ENCODE measurements around the gene KLK14.

The KLK14 gene

DNA sequence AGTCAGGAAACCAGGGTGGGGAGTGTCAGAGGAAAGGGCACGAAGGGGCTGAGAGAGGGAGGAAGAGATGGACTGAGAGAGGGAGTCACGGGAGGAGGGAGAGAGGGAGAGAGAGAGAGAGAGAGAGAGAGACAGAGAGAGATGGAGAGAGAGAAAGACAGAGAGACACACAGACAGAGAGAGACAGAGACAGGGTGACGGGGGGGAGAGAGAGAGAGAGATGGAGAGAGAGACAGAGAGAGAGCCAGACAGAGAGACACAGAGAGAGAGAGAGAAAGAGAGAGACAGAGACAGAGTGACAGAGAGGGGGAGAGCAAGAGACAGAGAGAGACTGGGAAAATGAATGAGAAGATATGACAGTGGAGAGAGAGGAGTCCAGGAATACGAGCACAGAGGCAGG, 494 bp upstream of the KLK14 start:
- no peak for DNase-seq

DNA sequence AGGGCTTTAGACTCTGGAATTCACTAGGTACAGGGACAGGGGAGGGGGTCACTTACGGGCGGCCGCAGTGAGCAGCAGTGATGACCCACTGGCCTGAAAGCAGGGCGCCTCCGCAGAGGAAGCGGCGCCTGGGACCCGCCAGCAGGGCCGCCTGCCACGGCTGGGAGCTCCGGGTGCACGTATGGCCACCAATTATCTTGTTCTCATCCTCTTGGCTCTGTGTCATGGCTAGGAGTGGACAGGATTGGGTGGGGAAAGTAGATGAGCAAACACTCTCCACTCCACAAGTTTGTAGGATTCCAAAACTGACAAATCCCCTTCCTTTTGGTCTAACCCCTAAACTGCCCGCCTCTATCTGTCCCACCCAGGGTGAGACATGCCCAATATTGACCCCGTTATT, 1.2 kb downstream of the KLK14 start:
- DNase-seq: no peak

DNA sequence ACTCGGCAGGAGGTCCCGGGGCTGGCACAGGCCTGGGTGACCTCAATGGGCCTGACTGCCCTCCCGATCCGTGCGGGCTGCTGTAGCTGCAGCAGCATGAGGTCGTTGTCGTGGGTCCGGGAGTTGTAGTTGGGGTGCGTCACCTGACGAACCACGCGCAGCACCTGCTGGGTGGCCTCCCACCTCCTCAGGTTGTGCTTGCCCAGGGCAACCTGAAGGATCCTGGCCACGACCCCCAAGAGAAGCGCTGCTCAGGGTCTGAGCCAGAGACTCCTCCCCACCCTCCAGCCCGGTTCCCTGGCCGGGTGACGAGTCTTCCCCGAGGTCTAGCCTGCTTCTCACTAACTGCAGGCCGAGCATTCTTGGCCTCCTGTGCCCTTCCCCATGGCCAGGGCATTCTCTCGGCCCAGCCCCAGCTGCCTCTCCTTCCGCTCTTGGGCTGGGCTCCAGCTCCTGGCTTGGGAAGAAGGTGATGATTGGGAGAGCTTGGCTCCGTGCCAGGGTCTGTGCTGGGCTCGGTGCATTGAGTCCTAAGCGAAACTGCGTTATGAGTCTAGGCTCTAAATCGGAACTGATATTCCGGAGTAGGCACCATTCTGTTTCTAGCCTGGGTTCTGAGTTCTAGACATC, 3.1 kb downstream of the KLK14 start:
- DNase-seq: no peak

DNA sequence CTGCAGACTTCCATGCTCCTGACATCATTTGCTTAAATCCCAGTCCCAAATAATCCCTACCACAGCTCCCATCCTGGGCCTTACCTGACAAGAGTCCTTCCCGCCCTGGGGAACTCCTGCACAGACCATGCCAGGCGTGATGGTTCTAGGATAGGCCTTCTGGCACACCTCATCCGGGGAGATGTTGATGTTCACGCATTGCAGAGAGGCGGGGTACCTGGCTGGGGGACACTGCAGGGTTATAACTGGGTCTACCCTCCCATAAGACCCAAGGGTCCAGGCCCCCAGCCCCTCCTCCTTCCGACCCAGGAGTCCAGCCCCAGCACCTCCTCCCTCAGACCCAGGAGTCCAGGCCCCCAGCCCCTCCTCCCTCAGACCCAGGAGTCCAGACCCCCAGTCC, 4.0 kb downstream of the KLK14 start:
- DNase-seq: no peak

DNA sequence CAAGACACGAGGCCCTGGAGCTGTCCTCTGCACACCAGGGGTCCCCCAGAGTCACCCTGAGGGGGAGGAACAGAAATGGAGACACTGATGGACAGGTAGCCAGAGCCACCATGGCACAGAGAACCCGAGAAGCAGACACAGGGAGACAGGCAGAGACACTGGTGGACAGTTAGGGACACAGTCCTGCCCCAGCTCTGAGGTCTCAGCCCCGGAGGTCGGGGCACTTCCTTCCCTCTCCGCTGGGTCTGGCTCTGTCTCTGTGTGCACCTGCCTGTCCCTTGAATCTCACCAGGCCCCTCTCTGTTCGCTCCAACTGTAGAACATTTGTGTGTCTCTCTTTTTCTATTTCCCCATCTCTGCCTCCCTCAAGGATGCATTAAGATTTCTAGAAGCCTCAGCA, 4.6 kb downstream of the KLK14 start:
- DNase-seq: no peak

DNA sequence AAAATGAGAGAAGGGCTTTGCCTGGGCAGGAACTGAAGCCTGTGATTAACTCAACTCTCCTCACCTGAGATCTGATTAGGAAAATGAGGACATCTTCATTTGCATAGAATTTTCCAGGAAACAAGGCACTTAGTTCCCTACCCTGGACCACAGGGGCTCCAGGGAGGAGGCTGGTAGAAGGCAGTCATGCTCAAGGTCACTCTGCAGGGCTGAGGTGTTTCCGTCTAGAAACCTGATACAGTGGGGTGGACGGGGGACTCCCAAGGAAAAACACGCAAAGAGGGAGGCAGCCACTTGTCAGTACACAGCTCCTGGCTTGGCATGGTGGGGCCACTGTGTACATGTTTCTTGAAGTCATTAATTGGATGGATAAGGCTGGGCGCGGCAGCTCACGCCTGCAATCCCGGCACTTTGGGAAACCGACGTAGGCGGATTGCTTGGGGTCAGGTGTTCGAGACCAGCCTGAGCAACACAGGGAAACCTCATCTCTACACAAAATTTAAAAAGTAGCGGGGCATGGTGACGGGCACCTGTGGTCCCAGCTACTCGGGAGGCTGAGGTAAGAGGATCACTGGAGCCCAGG, 6.0 kb downstream of the KLK14 start:
- DNase-seq: no peak

DNA sequence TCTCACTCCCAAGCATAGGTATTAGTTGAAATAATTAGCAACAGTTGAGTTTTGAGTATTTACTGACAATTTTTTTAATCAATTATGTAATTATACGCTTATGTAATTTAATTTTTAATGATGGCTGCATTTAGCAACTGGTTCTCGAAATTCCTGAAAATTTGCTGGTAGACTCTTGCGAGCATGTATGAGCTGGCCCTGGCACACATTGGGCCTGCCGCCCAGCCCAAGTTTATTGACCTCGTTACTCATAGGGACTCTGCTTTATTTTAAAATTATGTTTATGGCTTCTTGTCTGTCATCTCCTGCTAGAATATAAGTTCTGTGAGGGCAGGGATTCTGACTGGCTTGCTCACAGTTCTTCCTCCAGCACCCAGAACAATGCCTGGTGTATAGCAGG, 6.7 kb downstream of the KLK14 start:
- DNase-seq: no peak

DNA sequence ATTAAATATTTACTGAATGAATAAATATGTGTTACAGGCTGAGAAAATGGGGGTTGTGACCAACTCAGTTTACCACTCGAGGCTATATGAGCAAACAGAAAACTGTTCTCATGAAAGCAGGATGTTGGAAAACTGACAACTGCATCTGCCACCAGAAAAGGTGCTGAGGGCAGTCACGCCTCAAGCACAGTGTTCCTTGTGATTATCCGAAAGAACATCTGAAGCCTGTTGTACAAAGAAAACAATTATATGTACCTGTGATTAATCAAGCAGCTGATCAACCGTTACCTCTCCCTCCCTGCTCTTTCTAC, 11.6 kb downstream of the KLK14 start:
- no peak for DNase-seq

DNA sequence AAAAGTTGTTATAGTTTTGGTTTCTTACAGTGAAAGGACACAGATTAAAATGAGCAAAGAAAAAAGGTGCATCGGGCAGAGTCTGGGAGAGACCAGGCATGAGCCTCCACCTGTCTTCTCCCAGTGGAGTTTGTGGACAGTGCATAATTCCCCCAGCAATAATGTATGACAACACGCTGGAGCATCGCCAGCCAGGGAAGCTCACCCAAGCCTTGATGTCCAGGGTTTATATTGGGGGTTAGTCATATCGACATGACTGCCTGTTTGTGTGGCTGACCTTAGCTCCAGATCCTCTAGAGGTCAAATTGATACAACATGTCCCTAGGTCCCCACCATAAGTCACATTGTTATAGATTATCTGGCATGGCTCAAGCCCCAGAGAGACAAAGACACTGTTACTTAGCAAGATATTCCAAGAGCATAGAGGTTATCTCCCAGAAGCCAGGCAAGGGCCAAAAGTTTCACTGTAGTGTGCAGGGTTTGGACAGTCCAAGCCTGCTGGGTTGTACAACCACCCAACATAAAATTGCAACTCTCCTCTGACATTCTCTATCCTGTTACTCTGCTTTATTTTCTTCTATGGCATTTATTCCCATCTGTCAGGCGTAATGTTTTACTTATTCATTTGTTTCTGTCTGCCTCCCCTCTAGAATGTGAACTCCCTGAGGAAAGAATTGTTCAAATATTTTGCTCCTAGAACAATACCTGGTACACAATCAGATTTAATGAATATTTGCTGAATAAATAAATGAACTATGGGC, 12.2 kb downstream of the KLK14 start:
- no peak for DNase-seq

DNA sequence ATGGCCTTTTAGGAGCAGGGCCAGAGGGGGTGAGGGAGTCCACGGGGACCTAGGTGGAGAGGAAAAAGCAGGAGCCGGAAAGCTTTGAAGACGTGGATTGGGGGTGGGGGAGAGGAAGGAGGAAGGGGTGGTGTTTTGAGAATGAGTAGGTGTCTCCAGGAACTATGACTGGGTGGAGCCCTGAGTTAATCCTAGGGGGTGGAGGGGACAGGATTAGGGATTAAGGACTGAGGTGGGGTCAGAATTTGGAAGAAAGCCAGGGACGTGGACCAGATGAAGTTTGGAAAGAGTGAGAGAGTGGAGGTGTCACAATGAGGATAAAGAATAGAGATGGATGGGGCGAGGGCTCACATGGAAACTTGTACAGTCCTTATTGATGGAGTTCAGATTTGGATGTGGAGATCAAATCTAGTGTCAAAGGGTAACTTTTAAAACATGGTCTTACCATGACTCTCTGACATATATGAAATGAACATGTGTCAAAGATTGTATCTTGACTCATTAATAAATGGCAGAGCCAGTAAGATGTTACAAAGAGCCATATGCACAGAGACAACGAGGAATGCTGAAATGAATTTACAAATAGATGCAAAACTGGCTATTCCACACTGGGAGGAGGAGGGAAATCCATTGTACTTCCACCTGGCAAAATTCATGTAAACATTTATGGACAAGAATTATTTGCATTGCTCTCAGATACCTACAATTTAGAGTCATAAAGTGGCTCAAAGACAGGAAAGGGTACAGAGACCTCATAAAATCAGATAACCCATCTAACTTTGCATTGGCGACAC, 16.1 kb downstream of the KLK14 start:
- DNase-seq: no peak

DNA sequence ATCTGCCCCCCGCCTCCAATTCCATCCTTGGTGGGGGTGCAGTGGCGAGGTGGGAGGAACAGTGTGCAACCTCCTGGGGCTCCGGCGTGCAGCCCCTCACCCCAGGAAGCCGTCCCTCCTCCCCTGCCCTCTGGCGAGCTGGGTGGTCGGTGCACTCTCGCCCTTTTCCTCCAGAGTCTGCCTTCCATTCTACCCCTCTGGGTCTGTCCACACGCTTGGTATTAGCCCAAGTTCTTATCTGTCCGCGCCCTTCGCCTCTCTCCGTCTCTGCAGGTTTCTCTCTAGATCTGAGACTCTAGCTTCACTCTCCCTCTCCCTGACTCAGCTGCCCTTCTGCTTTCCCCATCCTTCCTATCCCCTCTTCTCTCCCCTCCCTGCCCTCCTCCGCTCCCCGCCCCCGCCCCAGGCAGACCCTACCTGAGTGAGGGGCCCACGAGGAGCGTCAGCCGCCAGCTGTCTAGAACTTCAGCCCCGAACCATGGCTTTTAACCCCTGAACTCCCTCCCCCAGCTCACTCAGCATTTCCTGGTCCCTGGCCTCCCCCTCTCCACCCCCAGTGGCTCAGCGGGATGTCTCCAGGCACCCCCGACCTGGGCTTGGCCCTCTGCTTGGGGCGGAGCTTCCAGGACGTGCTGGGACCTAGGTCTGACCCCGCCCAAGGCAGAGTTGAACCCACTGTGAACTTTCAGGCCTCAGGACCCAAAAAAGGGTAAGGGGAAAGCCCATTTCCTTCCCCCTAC, 17.3 kb downstream of the KLK14 start:
- DNase-seq: no peak

DNA sequence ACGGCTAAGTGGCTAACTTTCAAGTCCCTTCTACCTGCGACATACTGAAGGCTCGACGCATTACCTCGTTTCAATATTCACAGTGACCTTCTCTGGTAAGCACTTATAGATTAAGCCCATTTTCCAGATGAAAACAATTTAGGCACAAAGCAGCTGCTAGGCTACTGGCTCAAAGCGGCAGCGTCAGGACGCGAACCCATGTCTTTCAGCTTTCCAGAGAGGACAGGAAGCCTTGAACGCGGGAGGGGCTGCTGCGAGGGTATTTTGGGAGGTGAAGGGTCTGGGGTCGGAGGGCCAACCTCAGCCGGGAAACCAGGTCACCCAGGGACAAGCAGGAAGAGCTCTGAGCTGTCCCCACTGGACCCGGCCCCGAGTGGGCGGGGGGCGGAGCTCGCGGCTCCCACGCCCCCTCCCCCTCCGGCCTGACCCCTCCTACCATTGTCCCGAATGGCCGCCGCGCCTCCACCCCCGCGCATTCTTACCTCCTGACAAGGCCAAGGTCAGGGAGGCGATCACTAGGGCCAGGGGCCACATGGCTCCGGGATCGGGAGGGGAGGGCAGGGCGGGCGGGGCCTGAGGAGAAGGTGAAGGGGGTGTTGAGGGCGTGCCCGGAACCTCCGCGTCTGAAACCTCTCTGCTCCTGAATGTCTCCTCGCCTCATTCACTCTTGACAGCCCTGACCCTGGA, 18.0 kb downstream of the KLK14 start, which contains the start of gene KLK13:
Gene KLK13 (minus strand): TSS at position 559 of the 687 bp plus-strand sequence. CDS start 25 bp downstream, at position 534.
- no peak for DNase-seq

DNA sequence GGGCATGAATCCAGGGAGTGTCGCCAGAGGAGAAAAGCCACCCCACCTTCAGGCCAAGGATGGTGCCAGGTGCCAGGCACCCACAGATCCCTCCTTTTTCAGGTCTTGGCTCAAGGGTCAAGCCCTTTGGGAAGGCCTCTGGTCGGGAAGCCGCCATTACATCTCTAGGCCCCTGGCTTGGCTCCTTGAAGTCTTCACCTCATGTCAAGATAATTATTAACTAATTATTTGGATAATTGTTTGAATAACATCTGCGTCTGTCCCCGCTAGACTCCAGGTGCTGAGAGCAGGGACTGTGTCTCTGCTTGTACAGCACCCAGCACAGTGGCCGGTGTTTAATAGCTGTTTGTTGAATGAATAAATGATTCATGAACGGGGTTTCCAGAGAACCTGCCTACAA, 19.0 kb downstream of the KLK14 start:
- DNase-seq: no peak

DNA sequence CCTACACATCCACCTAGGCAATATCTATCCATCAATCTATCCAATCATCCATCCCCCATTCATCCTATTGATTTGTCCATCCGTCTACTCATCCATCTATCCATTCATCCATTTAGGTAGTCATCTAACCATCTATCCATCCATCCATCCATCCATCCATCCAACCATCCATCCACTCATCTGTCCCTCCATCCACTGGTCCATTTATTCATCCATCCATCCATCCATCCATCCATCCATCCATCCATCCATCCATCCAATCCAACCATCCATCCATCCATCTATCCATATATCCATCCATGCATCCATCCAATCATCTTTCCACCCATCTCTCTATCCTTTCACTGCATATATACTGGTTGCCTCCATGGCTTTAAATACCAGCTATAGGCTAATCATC, 21.7 kb downstream of the KLK14 start:
- no peak for DNase-seq

DNA sequence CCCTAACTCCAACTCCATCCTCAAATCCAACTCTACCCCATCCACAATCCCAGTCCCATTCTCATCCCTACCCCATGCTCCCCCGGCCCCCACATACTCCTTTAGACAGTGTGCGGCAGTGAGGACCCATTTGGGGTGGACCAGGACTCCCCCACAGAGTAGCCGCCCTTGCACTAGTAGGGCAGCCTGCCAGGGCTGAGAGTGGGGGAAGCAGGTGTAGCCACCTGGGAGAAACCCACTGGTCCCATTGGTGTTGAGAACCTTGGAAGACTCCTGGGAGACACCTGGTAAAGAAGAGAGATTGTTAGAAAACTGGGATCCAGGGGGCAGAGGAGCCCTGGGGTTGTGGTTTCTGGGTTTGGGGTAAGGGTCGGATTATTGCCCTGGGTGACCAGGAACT, 22.4 kb downstream of the KLK14 start:
- no peak for DNase-seq

DNA sequence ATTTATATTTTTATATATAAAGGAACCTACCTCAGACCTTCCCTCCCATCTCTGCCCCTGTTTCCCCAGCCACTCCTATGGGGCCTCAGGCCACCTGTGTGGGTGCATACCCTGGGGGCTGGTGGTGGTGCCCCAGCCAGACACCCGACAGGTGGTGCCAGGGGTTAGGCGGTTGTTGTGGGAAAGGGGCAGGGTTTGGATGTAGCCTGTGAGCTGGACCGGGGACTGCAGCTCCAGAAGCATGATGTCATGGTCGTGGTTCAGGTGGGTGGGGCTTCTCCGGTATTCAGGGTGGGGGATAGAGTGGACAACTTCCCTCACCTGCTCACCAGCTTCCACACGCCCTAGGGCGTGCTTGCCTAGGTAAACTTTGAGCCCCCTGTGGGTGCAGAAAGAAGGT, 23.0 kb downstream of the KLK14 start:
- no peak for DNase-seq

DNA sequence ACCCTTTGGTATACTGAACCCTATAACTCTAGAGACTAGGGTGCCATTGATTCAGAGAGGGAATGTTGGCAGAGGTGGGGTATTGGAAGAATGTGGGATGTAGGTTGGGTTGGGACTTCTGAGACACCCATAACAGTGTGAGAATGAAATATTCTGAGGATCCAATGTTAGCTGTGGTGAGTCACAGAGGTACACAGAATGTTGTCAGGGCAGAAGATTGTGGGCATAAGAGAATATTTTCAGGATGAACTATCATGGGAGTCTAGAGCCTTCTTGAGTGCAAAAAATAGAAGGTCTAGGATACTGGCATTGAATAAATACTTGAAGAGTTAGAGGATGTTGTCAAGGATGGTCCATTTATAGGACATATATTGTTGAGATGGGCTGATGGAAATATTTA, 26.8 kb downstream of the KLK14 start:
- no peak for DNase-seq

DNA sequence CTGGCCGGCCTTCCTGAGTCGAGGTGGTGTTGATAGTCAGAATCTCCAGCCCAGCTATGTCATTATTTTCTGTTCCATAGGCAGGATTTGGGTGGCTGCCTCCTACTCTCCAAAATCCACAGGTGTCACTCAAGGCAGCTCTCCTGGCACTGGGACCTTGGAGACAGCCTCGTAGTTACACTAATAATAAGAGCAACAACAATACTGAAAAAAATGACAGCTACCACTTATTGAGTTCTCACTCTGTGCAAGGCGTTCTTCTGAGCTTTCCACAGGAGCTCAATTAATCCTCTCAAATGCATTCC, 35.7 kb downstream of the KLK14 start:
- no peak for DNase-seq

DNA sequence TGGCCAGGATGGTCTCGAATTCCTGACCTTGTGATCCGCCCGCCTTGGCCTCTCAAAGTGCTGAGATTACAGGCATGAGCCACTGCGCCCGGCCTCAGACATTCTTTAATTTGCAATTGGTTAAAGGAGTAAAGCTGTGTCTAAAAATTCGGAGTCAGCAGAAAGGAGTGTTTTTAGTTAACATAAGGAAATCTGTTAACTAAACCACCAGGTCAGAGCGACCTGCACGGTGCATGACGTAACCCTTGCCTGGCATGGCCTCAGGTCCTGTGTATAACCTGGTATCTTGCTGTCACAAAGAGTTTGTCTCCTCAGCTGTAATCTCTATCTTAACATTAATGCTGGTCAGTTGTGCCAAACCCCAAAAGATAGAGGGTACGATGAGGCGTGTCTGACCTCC, 38.4 kb downstream of the KLK14 start:
- DNase-seq: no peak

DNA sequence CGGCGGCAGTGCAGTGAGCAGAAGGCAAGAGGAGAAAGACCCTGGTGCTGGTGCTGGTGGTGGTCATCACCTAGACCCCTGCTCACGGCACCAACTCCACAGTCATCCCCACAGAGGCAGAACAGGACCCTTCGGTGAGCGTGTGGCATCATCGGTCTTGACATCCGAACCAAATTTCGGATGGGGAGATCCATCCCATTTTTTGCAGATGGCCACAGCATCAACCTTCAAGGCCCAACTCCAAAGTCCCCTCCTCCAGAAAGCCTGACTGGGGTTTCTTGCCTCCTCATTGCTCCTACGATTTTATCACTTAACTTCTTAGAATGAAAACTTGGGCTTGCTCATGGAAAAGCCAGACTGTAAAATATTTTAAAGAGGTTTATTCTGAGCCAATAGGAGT, 39.2 kb downstream of the KLK14 start:
- DNase-seq: no peak

DNA sequence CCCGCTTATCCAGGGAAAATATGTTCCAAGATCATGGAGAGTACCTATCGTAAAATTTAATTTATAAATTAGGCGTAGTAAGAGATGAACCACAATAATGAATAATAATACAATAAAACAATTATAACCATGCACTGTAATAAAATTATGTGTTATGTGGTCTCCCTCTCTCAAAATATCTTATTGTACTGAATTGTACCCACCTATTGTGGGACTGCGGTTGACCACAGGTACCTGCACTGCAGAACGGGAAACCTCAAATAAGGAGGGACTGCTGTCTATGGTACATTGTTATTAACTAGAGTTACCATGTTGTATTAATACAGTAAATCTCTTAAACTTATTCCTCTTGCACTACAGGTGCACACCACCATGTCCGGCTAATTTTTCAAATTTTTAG, 42.5 kb downstream of the KLK14 start:
- DNase-seq: no peak

DNA sequence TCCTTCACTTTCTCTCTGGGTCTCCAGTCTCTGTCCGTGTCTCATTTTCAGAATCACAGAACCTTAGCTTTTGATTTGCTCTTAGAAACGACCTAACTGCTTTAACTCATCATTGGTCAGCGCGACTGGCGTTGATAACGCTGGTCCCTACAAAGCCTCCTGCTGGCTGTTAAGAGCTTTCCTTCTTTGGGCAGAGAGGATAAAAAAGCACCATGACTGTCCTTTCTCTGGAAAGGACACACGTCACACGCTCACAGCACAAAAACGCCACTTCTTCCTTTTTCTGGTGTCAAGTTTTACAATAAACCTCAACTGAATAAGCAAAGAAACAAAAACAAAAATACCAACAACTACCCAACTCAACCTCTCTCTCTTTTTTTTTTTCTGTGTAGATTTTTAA, 46.2 kb downstream of the KLK14 start:
- no peak for DNase-seq

DNA sequence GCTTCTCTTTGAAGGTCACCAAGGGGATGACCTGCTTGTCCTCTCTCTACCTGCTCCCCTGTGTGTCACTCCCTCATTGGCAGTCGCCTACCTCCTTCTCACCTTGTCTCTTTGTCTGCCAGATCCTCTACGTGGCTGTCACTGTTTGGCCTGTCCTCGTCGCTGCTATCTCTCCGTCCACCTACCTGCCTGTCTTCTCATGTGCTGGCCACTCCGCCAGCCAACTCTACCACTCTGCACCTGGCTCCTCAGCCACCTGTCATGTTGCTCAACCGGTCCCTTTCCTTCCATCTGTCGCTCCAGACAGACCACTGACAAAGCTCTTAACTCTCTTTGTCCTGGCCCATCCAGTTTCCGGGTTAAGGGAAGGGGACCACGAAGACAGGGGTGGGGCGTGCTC, 48.0 kb downstream of the KLK14 start, which contains the start of gene KLK12:
Gene KLK12 (minus strand): TSS at position 299 of the 400 bp plus-strand sequence. CDS start 381 bp downstream, outside the sequence.
- no peak for DNase-seq

All from T-helper 2 cell (primary cell).